Endothelial cell of umbilical vein (primary cell): ENCODE data around the gene TMCC3. TPM values are rescaled to one million over a fixed set of nuclear protein-coding genes. Genes with fewer than 3 reads are reported as not detected.

ENCODE experiments used
- BruUV-seq: library from RNA; stranded (reverse); fragments of 400-500 nt; replicated peaks from 2 replicates; lab custom pipeline; 2021; lab: Mats Ljungman, UMichigan
- CTCF ChIA-PET: fragments of 300-600, 350-600 bp; sonication (Branson Sonifier 250); formaldehyde crosslinking; loops from one replicate; lab custom pipeline; 2021; ENCODE audit warnings: antibody characterized with exemption, inconsistent platforms; lab: Charles Lee
- POLR2A ChIA-PET: fragments of 300-600, 350-600 bp; sonication (Branson Sonifier 250); formaldehyde crosslinking; loops from one replicate; lab custom pipeline; 2021; ENCODE audit warnings: antibody characterized with exemption, inconsistent platforms; lab: Charles Lee
- DNase-seq: peaks from one replicate; pipeline ENCODE4 v3.0.0-alpha.2; 2011; ENCODE audit warnings: low read depth, low spot score
- FAIRE-seq: peaks from 2 replicates; lab custom pipeline; 2011; peaks lifted over from hg19 to GRCh38; lab: Jason Lieb, UNC
- H2AFZ ChIP-seq: 2 replicates; pipeline ENCODE4 v1.6.0; 2012; ENCODE audit warnings: low read depth, low read length, control low read depth, inconsistent platforms
- H3K27ac ChIP-seq: 2 replicates; pipeline ENCODE4 v1.5.1; 2011; ENCODE audit warnings: low read depth, mild to moderate bottlenecking, control low read depth, low read length, moderate library complexity; ENCODE audit not compliant: insufficient read depth
- H3K27me3 ChIP-seq, 2 experiments: 2 replicates each; pipeline versions ENCODE4 v1.6.0 to v1.6.1; 2011; ENCODE audit warnings: low read length in 2 of 2, mixed read lengths in 1 of 2; ENCODE audit not compliant: control insufficient read depth in 2 of 2, insufficient read depth in 2 of 2
- H3K36me3 ChIP-seq, 2 experiments: 2 replicates in 1 of 2; 3 replicates in 1 of 2; pipeline ENCODE4 v1.5.1; 2011; ENCODE audit warnings: low read length in 2 of 2, mild to moderate bottlenecking in 1 of 2, moderate library complexity in 1 of 2; ENCODE audit not compliant: control insufficient read depth in 2 of 2, insufficient read depth in 2 of 2; ENCODE audit errors: extremely low read depth in 1 of 2
- H3K4me1 ChIP-seq: 3 replicates; pipeline ENCODE4 v1.5.1; 2011; ENCODE audit warnings: mild to moderate bottlenecking, low read length; ENCODE audit not compliant: control insufficient read depth, insufficient read depth; ENCODE audit errors: extremely low read depth
- H3K4me2 ChIP-seq: 2 replicates; pipeline ENCODE4 v1.6.1; 2011; ENCODE audit warnings: low read length, control low read depth, mixed read lengths; ENCODE audit not compliant: insufficient read depth
- H3K4me3 ChIP-seq, 3 experiments: fragments of 200-600 bp in 1 of 3; sonication (generic), shearing (Covaris generic) in 1 of 3; replicated peaks in 1 of 3; 2 replicates each; pipeline ENCODE4 v1.5.1; 2011 to 2016; ENCODE audit warnings: control low read depth in 3 of 3, low read length in 3 of 3, mild to moderate bottlenecking in 2 of 3, inconsistent platforms in 1 of 3, low read depth in 1 of 3, moderate library complexity in 1 of 3; ENCODE audit not compliant: insufficient read depth in 1 of 3
- H3K79me2 ChIP-seq: 2 replicates; pipeline ENCODE4 v1.6.0; 2012; ENCODE audit warnings: low read length, inconsistent platforms; ENCODE audit not compliant: control insufficient read depth, insufficient read depth
- H3K9ac ChIP-seq: replicated peaks from 2 replicates; pipeline ENCODE3; 2011; ENCODE audit warnings: low read length, control low read depth; ENCODE audit not compliant: insufficient read depth; ENCODE audit errors: extremely low read depth
- H3K9me1 ChIP-seq: replicated peaks from 3 replicates; pipeline ENCODE4 v1.6.0; 2011; ENCODE audit warnings: mild to moderate bottlenecking, low read length; ENCODE audit not compliant: control insufficient read depth, insufficient read depth; ENCODE audit errors: extremely low read depth
- H3K9me3 ChIP-seq: replicated peaks from 2 replicates; pipeline ENCODE4 v1.5.1; 2012; ENCODE audit warnings: low read length, inconsistent platforms; ENCODE audit not compliant: control insufficient read depth, insufficient read depth
- H4K20me1 ChIP-seq: replicated peaks from 2 replicates; pipeline ENCODE3; 2011; ENCODE audit warnings: mild to moderate bottlenecking, low read length; ENCODE audit not compliant: control insufficient read depth, insufficient read depth; ENCODE audit errors: extremely low read depth
- EZH2 ChIP-seq: IDR thresholded peaks from 2 replicates; pipeline ENCODE4 v1.6.1; 2012; ENCODE audit warnings: borderline replicate concordance, low read depth, mild to moderate bottlenecking, moderate library complexity, low read length, inconsistent platforms; ENCODE audit not compliant: severe bottlenecking
- FOS ChIP-seq: IDR thresholded peaks from 2 replicates; pipeline ENCODE4 v1.6.1; 2011; ENCODE audit warnings: mild to moderate bottlenecking, low read length, moderate library complexity, borderline replicate concordance; ENCODE audit not compliant: insufficient read depth
- GATA2 ChIP-seq: IDR thresholded peaks from 2 replicates; pipeline ENCODE4 v1.7.0; 2011; ENCODE audit warnings: low read depth, mild to moderate bottlenecking, moderate library complexity, mixed read lengths, low read length; ENCODE audit not compliant: insufficient read length, insufficient read depth
- JUN ChIP-seq: IDR thresholded peaks from 2 replicates; pipeline ENCODE4 v1.6.1; 2011; ENCODE audit warnings: borderline replicate concordance, low read depth; ENCODE audit not compliant: insufficient read length, insufficient read depth
- MYC ChIP-seq: IDR thresholded peaks from one replicate; pipeline ENCODE4 v1.6.1; 2011; ENCODE audit warnings: mild to moderate bottlenecking, low read depth, low read length
- POLR2A ChIP-seq: IDR thresholded peaks from 2 replicates; pipeline ENCODE4 v1.6.1; 2012; ENCODE audit warnings: low read depth, mild to moderate bottlenecking, control low read depth, low read length
- POLR2AphosphoS5 ChIP-seq: IDR thresholded peaks from 2 replicates; pipeline ENCODE4 v1.6.1; 2012; ENCODE audit warnings: low read depth, mild to moderate bottlenecking, control low read depth, low read length, moderate library complexity; ENCODE audit not compliant: insufficient read depth
- dilution Hi-C: fragments of 300-500 bp; cut with MboI; formaldehyde crosslinking; loops from one replicate; pipeline ENCODE4 v1.15.0; 2019; ENCODE audit warnings: low sequenced_read_pairs; ENCODE audit not compliant: extremely low pct_ligation_motif_present
- intact Hi-C: fragments of 100-400 bp; cut with micrococcal nuclease; formaldehyde crosslinking; loops from one replicate; pipeline ENCODE4 v1.10.0; 2022
- polyA plus RNA-seq, 4 experiments: library from polyadenylated mRNA; depleted of rRNA in 3 of 4; stranded (reverse) in 3 of 4; unstranded in 1 of 4; fragments of >200 nt; gene quantifications; 2 replicates each; pipeline versions ENCODE4 v1.2.1 to v1.2.3, GENCODE V29; 2011 to 2012; ENCODE audit warnings: missing spikeins in 1 of 4
- total RNA-seq: library from RNA; stranded (reverse); gene quantifications from 2 replicates; pipeline ENCODE4 v1.2.3, GENCODE V29; 2021
- TF ChIP-seq, protein P1 (sequence below), 2 donors: IDR thresholded peaks; 1 replicate in 1 of 2; 2 replicates in 1 of 2; pipeline ENCODE4 v1.5.1; 2011; ENCODE audit warnings: low read length in 2 of 2, mild to moderate bottlenecking in 2 of 2, moderate library complexity in 2 of 2, control low read depth in 1 of 2, inconsistent platforms in 1 of 2, low read depth in 1 of 2; ENCODE audit not compliant: insufficient read depth in 1 of 2; ENCODE audit errors: extremely low read depth in 1 of 2
- TF ChIP-seq, protein P2 (sequence below): IDR thresholded peaks from 2 replicates; pipeline ENCODE4 v1.6.1; 2011; ENCODE audit not compliant: insufficient read depth, insufficient read length

TMCC3 gene
- total and polyA plus RNA-seq, 2 donors (not counting 3 experiments of a cell fraction or from before 2014, with no cell fraction given), result 13.5 to 30.4 TPM

DNA sequence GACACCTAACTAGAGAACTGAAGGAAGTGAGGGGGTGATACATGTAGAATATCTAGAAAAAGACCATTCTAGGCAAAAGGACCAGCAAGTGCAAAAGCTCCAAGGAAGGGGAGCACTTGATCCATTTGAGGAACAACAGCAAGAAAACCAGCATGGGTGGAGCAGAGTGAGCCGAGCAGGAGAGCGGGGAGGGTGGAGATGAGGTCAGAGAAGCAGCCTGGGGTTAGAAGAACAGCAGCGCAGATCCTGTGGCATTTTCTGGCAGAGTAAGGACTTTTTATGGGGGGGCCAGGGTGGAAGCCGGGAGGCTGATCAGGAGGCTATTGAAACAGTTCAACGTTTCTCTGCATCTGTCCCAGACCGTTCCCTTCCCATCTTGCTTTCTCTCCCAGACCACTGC lies 24.5 kb upstream of the TMCC3 start:
- Histone ChIP-seq H3K9ac (no peak overlapping the region), H3K9me3 (no peaks in the 10 kb centered on the region), H2AFZ (peak overlapping the region; percentile 13), H4K20me1 (no peaks in the 10 kb centered on the region), H3K4me3 (no peak overlapping the region), H3K27ac (no peak overlapping the region), H3K9me1 (no peaks in the 10 kb centered on the region), H3K36me3 (no peaks in the 10 kb centered on the region), H3K79me2 (no peaks in the 10 kb centered on the region), H3K27me3 (no peaks in the 10 kb centered on the region), H3K4me1 (peaks cover 40% of the 10 kb centered on the region), H3K4me2 (peak overlapping the region; percentile 81)
- TF ChIP-seq EZH2, result no peak
- TF ChIP-seq POLR2A, result no peak
- no peak for TF ChIP-seq FOS
- TF ChIP-seq, protein P1, sequence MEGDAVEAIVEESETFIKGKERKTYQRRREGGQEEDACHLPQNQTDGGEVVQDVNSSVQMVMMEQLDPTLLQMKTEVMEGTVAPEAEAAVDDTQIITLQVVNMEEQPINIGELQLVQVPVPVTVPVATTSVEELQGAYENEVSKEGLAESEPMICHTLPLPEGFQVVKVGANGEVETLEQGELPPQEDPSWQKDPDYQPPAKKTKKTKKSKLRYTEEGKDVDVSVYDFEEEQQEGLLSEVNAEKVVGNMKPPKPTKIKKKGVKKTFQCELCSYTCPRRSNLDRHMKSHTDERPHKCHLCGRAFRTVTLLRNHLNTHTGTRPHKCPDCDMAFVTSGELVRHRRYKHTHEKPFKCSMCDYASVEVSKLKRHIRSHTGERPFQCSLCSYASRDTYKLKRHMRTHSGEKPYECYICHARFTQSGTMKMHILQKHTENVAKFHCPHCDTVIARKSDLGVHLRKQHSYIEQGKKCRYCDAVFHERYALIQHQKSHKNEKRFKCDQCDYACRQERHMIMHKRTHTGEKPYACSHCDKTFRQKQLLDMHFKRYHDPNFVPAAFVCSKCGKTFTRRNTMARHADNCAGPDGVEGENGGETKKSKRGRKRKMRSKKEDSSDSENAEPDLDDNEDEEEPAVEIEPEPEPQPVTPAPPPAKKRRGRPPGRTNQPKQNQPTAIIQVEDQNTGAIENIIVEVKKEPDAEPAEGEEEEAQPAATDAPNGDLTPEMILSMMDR (IDR thresholded peaks at IDR 0.05; ENCODE audit: extremely low read depth in 1 of 2, insufficient read depth in 1 of 2, low read depth in 1 of 2, low read length in 2 of 2), result no peak
- no peak for TF ChIP-seq JUN
- TF ChIP-seq MYC, result no peak
- TF ChIP-seq GATA2, result no peak
- TF ChIP-seq, protein P2, sequence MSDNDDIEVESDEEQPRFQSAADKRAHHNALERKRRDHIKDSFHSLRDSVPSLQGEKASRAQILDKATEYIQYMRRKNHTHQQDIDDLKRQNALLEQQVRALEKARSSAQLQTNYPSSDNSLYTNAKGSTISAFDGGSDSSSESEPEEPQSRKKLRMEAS, result no peak
- TF ChIP-seq POLR2AphosphoS5, result no peak
- CTCF ChIA-PET, result interaction anchor here (1.1 to 1.6 kb wide), 3 partner anchors 30 to 126 kb away, joined by 3 to 4 read pairs (median 4); no protein-coding TSS in a partner anchor
- DNase-seq, result peak; percentile 55
- no peak for FAIRE-seq
- dilution Hi-C loops, result no loop called here
- intact Hi-C loops, result no loop called here
- POLR2A ChIA-PET, result no interaction called here
- BruUV-seq, result no TSS peak
